ENCODE results near the gene HEATR5A. TPM values are rescaled to one million over a fixed set of nuclear protein-coding genes. Genes with fewer than 3 reads are reported as not detected.
"Not testable (repeated sequence)": the region's sequence is repeated elsewhere in the genome, so short reads cannot be mapped to it uniquely, and the experiment has no call there.

HEATR5A gene
- total RNA-seq, 1 donor from 2014 or later: 11.6 TPM

- DNase-seq (ENCODE audit: low spot score in 2 of 2): peak in 1 of 2 donors; percentile 71
- Histone ChIP-seq H3K4me1 (peaks cover 4 to 31% of the 10 kb centered on the region in 2 donors), H3K9me3 (no peaks in the 10 kb centered on the region), H3K27ac (peak overlapping the region; percentile 69 to 73), H3K4me3 (no peak overlapping the region), H3K36me3 (no peaks in the 10 kb centered on the region), H3K27me3 (no peaks in the 10 kb centered on the region)
- intact Hi-C loops (cut with DNase I): loop anchor here (5.0 kb wide), 1 partner anchor 815 kb away; the partner anchor contains the start of gene ARHGAP5
- TF ChIP-seq, protein P1, sequence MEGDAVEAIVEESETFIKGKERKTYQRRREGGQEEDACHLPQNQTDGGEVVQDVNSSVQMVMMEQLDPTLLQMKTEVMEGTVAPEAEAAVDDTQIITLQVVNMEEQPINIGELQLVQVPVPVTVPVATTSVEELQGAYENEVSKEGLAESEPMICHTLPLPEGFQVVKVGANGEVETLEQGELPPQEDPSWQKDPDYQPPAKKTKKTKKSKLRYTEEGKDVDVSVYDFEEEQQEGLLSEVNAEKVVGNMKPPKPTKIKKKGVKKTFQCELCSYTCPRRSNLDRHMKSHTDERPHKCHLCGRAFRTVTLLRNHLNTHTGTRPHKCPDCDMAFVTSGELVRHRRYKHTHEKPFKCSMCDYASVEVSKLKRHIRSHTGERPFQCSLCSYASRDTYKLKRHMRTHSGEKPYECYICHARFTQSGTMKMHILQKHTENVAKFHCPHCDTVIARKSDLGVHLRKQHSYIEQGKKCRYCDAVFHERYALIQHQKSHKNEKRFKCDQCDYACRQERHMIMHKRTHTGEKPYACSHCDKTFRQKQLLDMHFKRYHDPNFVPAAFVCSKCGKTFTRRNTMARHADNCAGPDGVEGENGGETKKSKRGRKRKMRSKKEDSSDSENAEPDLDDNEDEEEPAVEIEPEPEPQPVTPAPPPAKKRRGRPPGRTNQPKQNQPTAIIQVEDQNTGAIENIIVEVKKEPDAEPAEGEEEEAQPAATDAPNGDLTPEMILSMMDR (IDR thresholded peaks at IDR 0.05): no peak
These were observed 158.3 kb downstream of the HEATR5A start for GRCh38 chr14:31261859-31262731.

- TF ChIP-seq, protein P1 (IDR thresholded peaks at IDR 0.05): no peak
- Histone ChIP-seq H3K4me3 (no peak overlapping the region), H3K36me3 (no peaks in the 10 kb centered on the region), H3K9me3 (no peaks in the 10 kb centered on the region), H3K4me1 (peaks cover 4 to 31% of the 10 kb centered on the region in 2 donors), H3K27ac (peak overlapping the region; percentile 69 to 73), H3K27me3 (no peaks in the 10 kb centered on the region)
- peak in 1 of 2 donors; percentile 16 for DNase-seq (ENCODE audit: low spot score in 2 of 2)
- intact Hi-C loops (cut with DNase I): loop anchor here (5.0 kb wide), 1 partner anchor 816 kb away; the partner anchor contains the start of gene ARHGAP5
These were observed 158.9 kb downstream of the HEATR5A start for GRCh38 chr14:31261523-31261858.

GRCh38 chr14:31259040-31259435, 161.3 kb downstream of the HEATR5A start:
- H3K4me3 ChIP-seq; H3K27me3 ChIP-seq; intact Hi-C loops (cut with DNase I); H3K9me3 ChIP-seq; H3K36me3 ChIP-seq; H3K27ac ChIP-seq: not testable (repeated sequence)
- peaks cover 4 to 16% of the 10 kb centered on the region in 2 donors for H3K4me1 ChIP-seq
- DNase-seq (ENCODE audit: low spot score in 2 of 2): peak in 1 of 2 donors; percentile 19

DNA sequence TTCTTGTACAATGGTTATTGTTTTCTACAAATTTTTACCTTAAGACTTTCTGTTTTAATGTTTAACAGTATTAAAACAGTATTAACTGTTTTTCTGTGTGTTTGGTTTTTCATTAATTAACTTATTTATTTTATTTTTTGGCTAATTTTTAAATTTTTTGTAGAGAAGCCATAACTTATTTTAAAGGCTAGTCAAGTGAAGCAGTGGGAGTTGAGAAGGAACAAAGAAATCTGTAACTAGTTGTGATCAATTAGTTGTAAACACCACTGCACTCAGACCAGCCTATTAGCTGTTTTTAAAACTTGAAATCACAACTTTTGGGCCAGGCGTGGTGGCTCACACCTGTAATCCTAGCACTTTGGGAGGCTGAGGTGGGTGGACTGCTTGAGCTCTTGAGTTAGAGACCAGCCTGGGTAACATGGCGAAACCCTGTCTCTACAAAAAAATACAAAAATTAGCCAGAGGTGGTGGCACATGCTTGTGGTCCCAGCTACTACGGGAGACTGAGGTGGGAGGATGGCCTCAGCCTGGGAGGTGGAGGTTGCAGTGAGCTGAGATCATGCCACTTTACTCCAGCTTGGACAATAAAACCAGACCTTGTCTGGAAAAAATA, 161.8 kb downstream of the HEATR5A start:
- no peak overlapping the region for H3K4me3 ChIP-seq
- no peak overlapping the region for H3K27ac ChIP-seq
- no peaks in the 10 kb centered on the region for H3K9me3 ChIP-seq
- intact Hi-C loops (cut with DNase I): no loop called here
- no peaks in the 10 kb centered on the region for H3K36me3 ChIP-seq
- H3K4me1 ChIP-seq: peaks cover 0 to 13% of the 10 kb centered on the region in 2 donors
- peak in 1 of 2 donors; percentile 13 for DNase-seq (ENCODE audit: low spot score in 2 of 2)
- TF ChIP-seq, protein P1 (IDR thresholded peaks at IDR 0.05): no peak
- no peaks in the 10 kb centered on the region for H3K27me3 ChIP-seq

DNA sequence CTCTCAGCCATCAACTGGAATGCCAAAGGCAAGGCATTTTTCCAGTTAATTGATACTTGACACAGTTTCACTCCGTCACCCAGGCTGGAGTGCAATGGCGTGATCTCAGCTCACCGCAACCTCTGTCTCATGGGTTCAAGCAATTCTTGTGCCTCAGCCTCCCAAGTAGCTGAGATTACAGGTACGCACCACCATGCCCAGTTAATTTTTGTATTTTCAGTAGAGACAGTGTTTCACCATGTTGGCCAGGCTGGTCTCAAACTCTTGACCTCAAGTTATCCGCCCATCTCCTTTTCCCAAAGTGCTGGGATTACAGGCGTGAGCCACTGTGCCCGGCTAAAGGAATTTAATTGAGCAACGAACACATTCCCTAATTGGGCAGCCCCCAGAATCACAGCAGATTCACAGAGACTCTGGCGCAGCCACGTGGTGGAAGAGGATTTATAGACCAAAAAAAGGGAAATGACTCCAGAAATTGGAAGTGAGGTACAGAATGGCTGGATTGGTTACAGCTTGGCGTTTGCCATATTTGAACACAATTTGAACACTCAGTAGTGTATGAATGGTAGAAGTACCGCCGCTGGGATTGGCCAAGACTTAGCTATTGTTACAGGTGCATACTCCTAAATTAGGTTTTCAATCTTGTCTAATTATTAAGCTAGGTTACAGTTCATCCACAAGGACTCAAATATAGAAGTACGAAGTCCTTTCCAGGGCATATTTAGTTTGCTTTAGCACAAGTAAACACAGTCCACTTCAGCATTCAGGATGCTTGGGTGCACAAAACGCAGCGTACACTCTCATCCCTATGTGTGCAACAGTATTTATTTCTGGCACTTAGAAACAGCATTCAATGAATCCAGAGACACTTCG, 162.6 kb downstream of the HEATR5A start:
- H3K9me3 ChIP-seq; intact Hi-C loops (cut with DNase I); H3K4me1 ChIP-seq; H3K27me3 ChIP-seq; H3K4me3 ChIP-seq; H3K27ac ChIP-seq; H3K36me3 ChIP-seq: not testable (repeated sequence)
- peak in 1 of 2 donors; percentile 22 for DNase-seq (ENCODE audit: low spot score in 2 of 2)

DNA sequence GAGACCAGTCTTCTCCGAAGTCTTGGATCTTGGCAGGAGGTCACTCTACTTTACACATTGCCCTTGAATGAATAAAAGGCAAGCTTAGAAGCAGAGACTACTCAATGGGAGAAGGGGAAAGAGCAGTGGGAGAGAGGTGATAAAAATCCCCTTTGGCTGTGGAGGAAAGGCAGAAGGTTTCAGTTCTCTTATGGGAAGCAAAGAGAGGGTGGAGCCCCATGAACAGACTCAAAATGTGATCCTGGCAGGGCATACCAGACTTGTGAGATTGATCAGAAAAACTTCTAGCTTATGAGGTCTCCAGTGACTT, 163.2 kb downstream of the HEATR5A start:
- no peaks in the 10 kb centered on the region for H3K9me3 ChIP-seq
- H3K27me3 ChIP-seq: no peaks in the 10 kb centered on the region
- DNase-seq (ENCODE audit: low spot score in 2 of 2): no peak
- H3K36me3 ChIP-seq: no peaks in the 10 kb centered on the region
- no peak overlapping the region for H3K27ac ChIP-seq
- peaks cover 0 to 4% of the 10 kb centered on the region in 2 donors for H3K4me1 ChIP-seq
- intact Hi-C loops (cut with DNase I): no loop called here
- TF ChIP-seq, protein P1 (IDR thresholded peaks at IDR 0.05): no peak
- no peak overlapping the region for H3K4me3 ChIP-seq

Data from ascending aorta (tissue), 2 donors.